ENCODE measurements around the gene RAPH1. TPM values are rescaled to one million over a fixed set of nuclear protein-coding genes. Genes with fewer than 3 reads are reported as not detected.

The RAPH1 gene
- polyA plus RNA-seq, 1 donor (not counting 4 experiments of a cell fraction or from before 2014, with no cell fraction given) = 2.9 TPM

- Histone ChIP-seq H2AFZ (ENCODE audit: control insufficient read depth, low read length) (no peak overlapping the region), H3K4me3 (ENCODE audit: control insufficient read depth in 2 of 3, extremely low read depth in 1 of 3, insufficient read depth in 2 of 3, low read depth in 1 of 3, low read length in 3 of 3) (peak overlapping the region in 2 of 3 experiments; percentile 37 to 45), H3K4me1 (ENCODE audit: control insufficient read depth, extremely low read depth, insufficient read depth, low read length) (peaks cover 34% of the 10 kb centered on the region), H3K4me2 (ENCODE audit: control insufficient read depth, extremely low read depth, insufficient read depth, low read depth, low read length) (peak overlapping the region; percentile 76), H3K36me3 (ENCODE audit: control insufficient read depth in 2 of 2, extremely low read depth in 1 of 2, insufficient read depth in 2 of 2, low read length in 2 of 2) (no peaks in the 10 kb centered on the region), H3K27me3 (ENCODE audit: control insufficient read depth, extremely low read depth, insufficient read depth, low read length) (no peaks in the 10 kb centered on the region), H4K20me1 (ENCODE audit: control insufficient read depth, extremely low read depth, insufficient read depth, low read length) (no peaks in the 10 kb centered on the region), H3K9ac (ENCODE audit: control insufficient read depth, extremely low read depth, insufficient read depth, low read length) (peak overlapping the region; percentile 11), H3K79me2 (ENCODE audit: control insufficient read depth, insufficient read depth, low read length) (no peaks in the 10 kb centered on the region), H3K9me1 (ENCODE audit: control insufficient read depth, extremely low read depth, insufficient read depth, low read length) (no peaks in the 10 kb centered on the region), H3K9me3 (ENCODE audit: control insufficient read depth, low read depth, low read length) (no peaks in the 10 kb centered on the region), H3K27ac (ENCODE audit: control insufficient read depth, insufficient read depth, low read length) (peak overlapping the region; percentile 76)
- FAIRE-seq (no peak), DNase-seq (ENCODE audit: low read depth, low spot score) (no peak)
- TF ChIP-seq EZH2 (IDR thresholded peaks at IDR 0.05; ENCODE audit: low read length) = no peak
- no peak for TF ChIP-seq CTCF (optimal IDR thresholded peaks at IDR 0.05 in 1 of 3, IDR thresholded peaks at IDR 0.05 in 1 of 3, conservative IDR thresholded peaks at IDR 0.05 in 1 of 3; ENCODE audit: extremely low read depth in 1 of 3, insufficient read depth in 2 of 3, low read length in 3 of 3)
- dilution Hi-C loops (cut with MboI; ENCODE audit: extremely low pct_ligation_motif_present, low sequenced_read_pairs) = no loop called here
These were observed 44.6 kb upstream of the RAPH1 start for GRCh38 chr2:203579730-203580129.

GRCh38 chr2:203578759-203579643, 43.9 kb upstream of the RAPH1 start:
- peak overlapping the region; percentile 11 for H3K9ac ChIP-seq (ENCODE audit: control insufficient read depth, extremely low read depth, insufficient read depth, low read length)
- H3K79me2 ChIP-seq (ENCODE audit: control insufficient read depth, insufficient read depth, low read length) = no peaks in the 10 kb centered on the region
- H3K27ac ChIP-seq (ENCODE audit: control insufficient read depth, insufficient read depth, low read length) = peak overlapping the region; percentile 76
- peak; percentile 97 for FAIRE-seq
- no peaks in the 10 kb centered on the region for H4K20me1 ChIP-seq (ENCODE audit: control insufficient read depth, extremely low read depth, insufficient read depth, low read length)
- H3K27me3 ChIP-seq (ENCODE audit: control insufficient read depth, extremely low read depth, insufficient read depth, low read length) = no peaks in the 10 kb centered on the region
- dilution Hi-C loops (cut with MboI; ENCODE audit: extremely low pct_ligation_motif_present, low sequenced_read_pairs) = no loop called here
- peak overlapping the region; percentile 76 for H3K4me2 ChIP-seq (ENCODE audit: control insufficient read depth, extremely low read depth, insufficient read depth, low read depth, low read length)
- H3K4me1 ChIP-seq (ENCODE audit: control insufficient read depth, extremely low read depth, insufficient read depth, low read length) = peaks cover 36% of the 10 kb centered on the region
- H3K9me1 ChIP-seq (ENCODE audit: control insufficient read depth, extremely low read depth, insufficient read depth, low read length) = no peaks in the 10 kb centered on the region
- H3K4me3 ChIP-seq (ENCODE audit: control insufficient read depth in 2 of 3, extremely low read depth in 1 of 3, insufficient read depth in 2 of 3, low read depth in 1 of 3, low read length in 3 of 3) = peak overlapping the region in 2 of 3 experiments; percentile 37 to 45
- H3K9me3 ChIP-seq (ENCODE audit: control insufficient read depth, low read depth, low read length) = no peaks in the 10 kb centered on the region
- DNase-seq (ENCODE audit: low read depth, low spot score) = peak; percentile 71
- H2AFZ ChIP-seq (ENCODE audit: control insufficient read depth, low read length) = no peak overlapping the region
- H3K36me3 ChIP-seq (ENCODE audit: control insufficient read depth in 2 of 2, extremely low read depth in 1 of 2, insufficient read depth in 2 of 2, low read length in 2 of 2) = no peaks in the 10 kb centered on the region
- no peak for TF ChIP-seq EZH2 (IDR thresholded peaks at IDR 0.05; ENCODE audit: low read length)
- no peak for TF ChIP-seq CTCF (optimal IDR thresholded peaks at IDR 0.05 in 1 of 3, IDR thresholded peaks at IDR 0.05 in 1 of 3, conservative IDR thresholded peaks at IDR 0.05 in 1 of 3; ENCODE audit: extremely low read depth in 1 of 3, insufficient read depth in 2 of 3, low read length in 3 of 3)
